OCI-M1 (cell line): ENCODE results near the gene RAP1GAP2.

Source experiments
- DNase-seq: peaks from one replicate; lab custom pipeline; 2025; lab: John Stamatoyannopoulos, UW

The RAP1GAP2 gene

GRCh38 chr17:2947996-2948550 lies 151.8 kb downstream of the RAP1GAP2 start:
- DNase-seq = no peak

GRCh38 chr17:2948721-2949468 lies 152.7 kb downstream of the RAP1GAP2 start:
- DNase-seq = no peak

DNA sequence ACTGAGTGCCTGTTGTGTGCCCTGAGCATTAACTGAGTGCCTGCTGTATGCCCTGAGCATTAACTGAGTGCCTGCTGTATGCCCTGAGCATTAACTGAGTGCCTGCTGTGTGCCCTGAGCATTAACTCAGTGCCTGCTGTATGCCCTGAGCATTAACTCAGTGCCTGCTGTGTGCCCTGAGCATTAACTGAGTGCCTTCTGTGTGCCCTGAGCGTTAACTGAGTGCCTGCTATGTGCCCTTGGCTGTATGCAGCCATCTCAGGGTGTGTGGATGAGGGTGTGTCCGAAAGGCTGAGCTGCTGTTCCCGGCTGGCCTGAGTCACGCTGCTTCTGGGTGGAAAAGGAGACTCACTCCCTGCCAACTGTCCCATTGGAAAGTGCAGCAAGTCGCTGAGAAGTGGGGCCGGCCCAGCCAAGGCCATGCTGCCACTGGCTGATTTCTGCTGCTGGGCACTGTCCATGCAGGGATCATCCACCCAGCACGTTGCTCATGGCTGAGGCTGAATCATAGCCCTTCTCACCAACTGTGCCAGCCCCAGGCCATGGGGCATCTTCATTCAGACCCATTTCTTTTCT lies 153.3 kb downstream of the RAP1GAP2 start:
- DNase-seq = no peak

DNA sequence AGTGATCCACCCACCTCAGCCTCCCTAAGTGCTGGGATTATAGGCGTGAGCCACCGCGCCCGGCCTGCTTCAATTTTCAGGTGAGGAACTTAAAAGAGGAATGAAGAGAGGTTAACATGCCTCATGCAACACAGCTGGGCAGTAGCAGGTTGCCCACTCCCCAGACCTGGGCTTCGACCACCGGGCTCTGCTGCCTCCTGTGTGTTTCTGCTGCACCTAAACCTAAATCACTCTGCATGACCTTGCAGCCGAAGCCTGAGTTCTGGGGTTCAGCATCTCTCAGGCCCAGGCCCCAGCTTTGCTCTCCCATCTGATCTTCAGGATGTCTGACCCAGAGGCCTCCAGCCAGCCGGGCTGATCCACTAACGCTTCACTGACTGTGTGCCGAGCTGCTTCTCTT lies 154.6 kb downstream of the RAP1GAP2 start:
- no peak for DNase-seq

GRCh38 chr17:2952174-2952845 lies 156.1 kb downstream of the RAP1GAP2 start:
- no peak for DNase-seq

DNA sequence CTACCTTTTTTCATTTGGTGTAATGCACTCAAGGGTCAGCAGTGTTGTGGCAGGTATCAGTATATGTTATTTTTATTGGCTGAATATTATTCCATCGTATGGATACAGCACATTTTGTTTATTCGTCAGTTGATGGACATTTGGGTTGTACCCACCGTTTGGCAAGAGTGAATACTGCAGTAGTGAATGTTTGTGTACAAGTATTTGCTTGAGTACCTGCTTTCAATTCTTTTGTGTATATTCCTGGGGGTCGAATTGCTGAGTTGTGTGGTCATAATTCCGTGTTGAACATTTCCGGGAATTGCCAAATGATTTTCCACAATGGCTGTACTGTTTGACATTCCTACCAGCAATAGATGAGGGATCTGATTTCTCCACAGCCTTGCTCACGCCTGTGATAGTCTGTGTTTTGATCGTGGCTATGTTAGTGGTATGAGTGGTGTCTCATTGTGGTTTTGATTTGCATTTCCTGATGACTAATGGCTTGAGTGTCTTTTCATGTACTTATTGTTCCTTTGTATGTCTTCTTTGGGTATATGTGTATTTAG lies 158.7 kb downstream of the RAP1GAP2 start:
- peak; percentile 35 for DNase-seq

DNA sequence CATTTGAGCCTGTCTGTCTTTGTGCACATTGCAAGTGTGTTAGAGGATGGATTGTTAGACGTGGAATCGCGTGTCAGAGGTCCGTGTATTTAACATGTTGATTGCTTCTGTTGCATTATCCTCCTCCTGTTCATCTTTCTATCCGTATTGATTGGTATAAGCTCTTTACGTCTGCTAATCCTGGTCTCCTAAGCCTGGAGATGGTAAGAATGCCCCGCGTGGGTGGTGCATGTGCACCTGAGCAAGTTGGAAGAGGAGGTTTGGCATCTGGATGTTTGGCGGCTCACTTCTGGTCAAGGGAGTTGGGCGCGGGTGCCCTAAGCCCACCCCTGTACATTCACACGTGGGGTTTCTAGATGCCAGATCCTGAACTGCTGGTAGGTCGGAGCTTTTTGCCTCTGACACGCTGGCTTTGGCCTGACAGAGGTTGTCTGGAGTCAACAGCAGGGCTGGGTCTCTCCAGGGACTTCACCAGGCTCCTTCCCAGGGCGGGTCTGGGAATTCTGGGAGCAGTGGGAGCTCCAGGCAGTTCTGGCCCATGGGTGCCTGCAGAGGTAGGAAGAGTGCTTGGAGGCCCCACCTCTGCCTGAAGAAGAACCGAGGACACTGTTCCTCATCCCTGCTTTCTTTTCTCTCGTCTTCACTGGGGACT lies 159.8 kb downstream of the RAP1GAP2 start:
- no peak for DNase-seq

GRCh38 chr17:2957631-2958286 lies 161.5 kb downstream of the RAP1GAP2 start:
- no peak for DNase-seq

- no peak for DNase-seq
Measured at GRCh38 chr17:2958706-2959222, 162.5 kb downstream of the RAP1GAP2 start.

DNA sequence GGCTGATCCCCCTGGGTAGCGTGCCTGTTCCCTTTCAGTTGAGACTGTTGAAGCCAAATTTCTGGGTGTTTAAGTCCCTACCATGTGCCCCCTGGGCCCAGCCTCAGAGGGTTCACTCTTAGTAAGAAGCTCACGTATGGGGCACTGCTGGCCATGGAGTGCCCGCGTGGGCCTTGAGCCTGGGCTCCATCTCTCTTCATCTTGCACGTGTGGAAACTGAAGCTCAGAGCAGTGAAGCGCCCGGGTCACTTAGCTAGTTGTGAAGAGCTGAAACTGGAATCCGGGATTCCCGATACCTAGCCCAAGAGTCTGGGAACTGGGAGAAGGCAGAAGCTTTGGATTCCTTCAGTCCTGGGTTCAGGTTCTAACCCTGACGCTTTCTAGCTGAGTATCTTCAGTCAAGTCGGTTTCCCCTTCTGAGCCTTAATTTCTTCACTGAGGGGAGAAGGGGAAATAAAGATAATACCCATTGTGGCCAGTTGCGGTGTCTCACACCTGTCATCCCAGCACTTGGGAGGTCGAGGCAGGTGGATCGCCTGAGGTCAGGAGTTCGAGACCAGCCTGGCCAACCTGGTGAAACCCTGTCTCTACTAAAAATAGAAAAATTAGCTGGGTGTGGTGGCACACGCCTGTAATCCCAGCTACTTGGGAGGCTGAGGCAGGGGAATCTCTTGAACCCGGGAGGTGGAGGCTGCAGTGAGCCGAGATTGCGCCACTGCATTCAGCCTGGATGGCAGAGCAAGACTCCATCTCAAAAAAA lies 163.3 kb downstream of the RAP1GAP2 start:
- no peak for DNase-seq

DNA sequence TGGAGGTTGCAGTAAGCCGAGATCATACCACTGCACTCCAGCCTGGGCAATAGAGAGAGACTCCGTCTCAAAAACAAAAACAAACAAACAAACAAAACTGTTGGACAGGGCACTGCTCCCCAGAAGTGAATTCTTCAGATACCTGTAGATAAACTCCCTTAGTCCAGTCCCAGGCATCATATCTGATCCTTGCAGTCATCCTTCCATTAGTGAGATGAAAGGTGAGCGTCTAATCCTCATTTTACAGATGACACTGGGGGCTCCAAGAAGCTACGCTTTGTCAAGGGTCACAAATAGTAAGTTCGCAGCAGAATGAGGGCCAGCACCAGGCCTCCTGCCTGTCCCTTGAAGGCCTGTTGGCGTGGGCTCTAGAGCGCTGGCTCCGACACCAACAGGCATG lies 165.2 kb downstream of the RAP1GAP2 start:
- no peak for DNase-seq

DNA sequence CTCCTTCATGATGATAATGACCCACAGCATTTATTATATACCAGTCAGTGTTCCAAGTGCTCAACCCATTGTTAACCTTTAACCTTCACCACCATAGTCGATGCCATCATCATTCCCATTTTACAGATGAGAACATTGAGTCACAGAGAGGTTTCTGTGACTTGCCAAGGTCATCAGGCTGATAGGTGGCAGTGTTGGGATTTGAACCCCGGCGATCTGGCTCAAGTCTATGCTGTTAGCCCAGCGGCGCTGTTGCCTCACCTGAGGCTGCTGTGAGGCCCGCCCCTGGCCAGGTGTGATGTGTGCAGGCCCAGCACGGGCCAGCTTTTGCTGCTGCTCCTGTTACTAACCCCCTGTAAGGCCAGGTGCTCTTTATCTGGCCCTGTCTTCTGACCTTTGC lies 166.0 kb downstream of the RAP1GAP2 start:
- no peak for DNase-seq

- no peak for DNase-seq
Measured at GRCh38 chr17:2962729-2963128, 166.5 kb downstream of the RAP1GAP2 start.

GRCh38 chr17:2963332-2964027 lies 167.2 kb downstream of the RAP1GAP2 start:
- DNase-seq = no peak

DNA sequence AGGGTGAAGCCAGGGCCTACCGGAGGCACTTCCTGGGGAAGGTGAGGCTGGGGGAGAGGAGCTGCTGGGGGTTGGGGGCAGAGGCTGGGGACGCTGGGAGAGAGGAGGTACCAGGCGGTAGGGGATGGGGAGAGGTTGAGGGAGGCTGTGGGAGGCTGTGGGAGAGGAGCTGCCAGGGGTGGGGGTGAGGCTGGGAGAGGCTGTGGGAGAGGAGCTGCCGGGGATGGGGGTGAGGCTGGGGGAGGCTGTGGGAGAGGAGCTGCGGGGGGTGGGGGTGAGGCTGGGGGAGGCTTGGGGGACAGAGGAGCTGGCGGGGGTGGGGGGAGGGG lies 167.8 kb downstream of the RAP1GAP2 start:
- no peak for DNase-seq

GRCh38 chr17:2964370-2964769 lies 168.1 kb downstream of the RAP1GAP2 start:
- no peak for DNase-seq

- no peak for DNase-seq
Measured at GRCh38 chr17:2964831-2965230, 168.6 kb downstream of the RAP1GAP2 start.

DNA sequence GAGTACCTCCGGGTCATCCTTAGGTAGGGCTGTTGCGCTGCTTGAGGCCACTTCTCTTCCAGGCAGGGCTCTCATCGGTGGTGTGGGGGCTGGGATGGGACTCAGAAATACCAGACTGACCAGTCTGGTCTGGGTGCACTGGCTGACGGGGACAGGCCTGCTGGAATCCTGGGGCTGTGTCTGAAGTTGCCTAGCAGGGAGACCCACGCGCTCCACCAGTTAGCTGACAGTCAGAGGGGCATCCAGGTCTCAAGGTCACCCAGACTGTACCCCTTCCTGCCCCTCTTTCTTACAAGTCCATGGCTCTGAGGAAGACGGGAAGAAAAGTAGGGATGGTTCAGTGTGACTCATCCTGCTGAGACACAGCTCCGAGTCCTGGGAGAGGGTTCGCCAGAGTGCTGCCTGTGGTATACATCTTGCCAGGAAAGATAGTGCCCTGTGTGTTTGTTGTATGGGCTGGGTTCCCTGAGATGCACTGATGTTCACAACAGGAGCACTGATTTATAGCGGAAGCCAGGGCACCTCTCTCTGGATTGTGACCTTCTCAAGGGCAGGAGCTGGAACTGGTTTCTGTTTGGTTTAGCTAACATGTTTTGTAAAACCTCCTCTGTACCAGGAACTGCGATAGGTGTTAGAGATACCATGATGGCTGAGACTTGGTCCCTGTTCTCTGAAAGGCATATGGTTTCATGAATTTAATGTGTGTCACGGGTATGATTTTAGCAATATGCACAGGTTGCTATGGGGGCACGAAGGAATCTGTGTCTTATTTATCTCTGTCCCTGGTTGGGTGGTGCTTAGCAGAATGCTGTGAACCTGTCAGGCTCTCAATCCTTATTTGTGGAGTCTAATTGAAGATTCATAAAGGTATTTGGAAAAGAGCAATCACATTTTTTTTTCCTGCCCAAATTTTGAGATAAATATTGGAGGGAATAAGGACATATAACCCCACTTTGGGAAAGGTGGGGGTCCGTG lies 169.7 kb downstream of the RAP1GAP2 start:
- DNase-seq = no peak

DNA sequence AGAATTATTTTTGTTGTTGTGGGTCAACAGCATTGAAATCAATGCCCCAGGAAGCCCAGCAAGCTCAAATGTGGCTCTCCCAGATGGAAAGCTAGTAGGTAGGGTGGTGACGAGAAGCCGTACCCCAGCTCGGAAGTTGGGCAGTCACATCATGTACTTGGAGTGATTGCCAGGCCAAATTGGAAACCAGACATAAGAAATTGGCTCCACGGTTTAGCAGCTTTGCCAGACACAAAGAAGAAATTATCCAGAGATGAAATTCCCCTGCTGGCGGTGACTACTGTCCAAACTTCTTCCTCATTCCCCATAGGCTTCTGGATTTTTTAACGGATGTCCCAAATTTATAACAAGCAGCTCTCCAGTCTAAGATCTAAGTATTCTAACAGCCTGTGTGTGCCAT lies 171.3 kb downstream of the RAP1GAP2 start:
- no peak for DNase-seq
